ENCODE data around the gene SEC24D. TPM values are rescaled to one million over a fixed set of nuclear protein-coding genes. Genes with fewer than 3 reads are reported as not detected.

SEC24D gene
- total RNA-seq, 1 experiment from 2014 or later = 63.1 TPM

- no peak for DNase-seq (ENCODE audit: low spot score)
- no peaks in the 10 kb centered on the region for H3K4me1 Mint-ChIP-seq
- ATAC-seq = no peak
- H3K9me3 Mint-ChIP-seq = no peaks in the 10 kb centered on the region
- TF ChIP-seq, protein P1, sequence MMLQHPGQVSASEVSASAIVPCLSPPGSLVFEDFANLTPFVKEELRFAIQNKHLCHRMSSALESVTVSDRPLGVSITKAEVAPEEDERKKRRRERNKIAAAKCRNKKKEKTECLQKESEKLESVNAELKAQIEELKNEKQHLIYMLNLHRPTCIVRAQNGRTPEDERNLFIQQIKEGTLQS (CRISPR knock-in tag; conservative IDR thresholded peaks at IDR 0.05) = no peak
- TF ChIP-seq KAT7 (CRISPR knock-in tag; IDR thresholded peaks at IDR 0.05; ENCODE audit: borderline replicate concordance) (no peak), MXD4 (CRISPR knock-in tag; IDR thresholded peaks at IDR 0.05; ENCODE audit: borderline replicate concordance) (no peak), ATF1 (CRISPR knock-in tag; IDR thresholded peaks at IDR 0.05) (no peak), ZNF425 (CRISPR knock-in tag; conservative IDR thresholded peaks at IDR 0.05) (no peak), IRF1 (CRISPR knock-in tag; IDR thresholded peaks at IDR 0.05) (no peak), CDX4 (CRISPR knock-in tag; IDR thresholded peaks at IDR 0.05; ENCODE audit: borderline replicate concordance) (no peak), NR3C1 (CRISPR knock-in tag; conservative IDR thresholded peaks at IDR 0.05; ENCODE audit: low read depth) (no peak), EMX1 (CRISPR knock-in tag; IDR thresholded peaks at IDR 0.05) (no peak), CREB1 (CRISPR knock-in tag; IDR thresholded peaks at IDR 0.05) (no peak), SMAD4 (CRISPR knock-in tag; IDR thresholded peaks at IDR 0.05) (no peak)
- TF ChIP-seq, protein P2, sequence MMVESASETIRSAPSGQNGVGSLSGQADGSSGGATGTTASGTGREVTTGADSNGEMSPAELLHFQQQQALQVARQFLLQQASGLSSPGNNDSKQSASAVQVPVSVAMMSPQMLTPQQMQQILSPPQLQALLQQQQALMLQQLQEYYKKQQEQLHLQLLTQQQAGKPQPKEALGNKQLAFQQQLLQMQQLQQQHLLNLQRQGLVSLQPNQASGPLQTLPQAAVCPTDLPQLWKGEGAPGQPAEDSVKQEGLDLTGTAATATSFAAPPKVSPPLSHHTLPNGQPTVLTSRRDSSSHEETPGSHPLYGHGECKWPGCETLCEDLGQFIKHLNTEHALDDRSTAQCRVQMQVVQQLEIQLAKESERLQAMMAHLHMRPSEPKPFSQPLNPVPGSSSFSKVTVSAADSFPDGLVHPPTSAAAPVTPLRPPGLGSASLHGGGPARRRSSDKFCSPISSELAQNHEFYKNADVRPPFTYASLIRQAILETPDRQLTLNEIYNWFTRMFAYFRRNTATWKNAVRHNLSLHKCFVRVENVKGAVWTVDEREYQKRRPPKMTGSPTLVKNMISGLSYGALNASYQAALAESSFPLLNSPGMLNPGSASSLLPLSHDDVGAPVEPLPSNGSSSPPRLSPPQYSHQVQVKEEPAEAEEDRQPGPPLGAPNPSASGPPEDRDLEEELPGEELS (CRISPR knock-in tag; IDR thresholded peaks at IDR 0.05) = no peak
- TF ChIP-seq, protein P3, sequence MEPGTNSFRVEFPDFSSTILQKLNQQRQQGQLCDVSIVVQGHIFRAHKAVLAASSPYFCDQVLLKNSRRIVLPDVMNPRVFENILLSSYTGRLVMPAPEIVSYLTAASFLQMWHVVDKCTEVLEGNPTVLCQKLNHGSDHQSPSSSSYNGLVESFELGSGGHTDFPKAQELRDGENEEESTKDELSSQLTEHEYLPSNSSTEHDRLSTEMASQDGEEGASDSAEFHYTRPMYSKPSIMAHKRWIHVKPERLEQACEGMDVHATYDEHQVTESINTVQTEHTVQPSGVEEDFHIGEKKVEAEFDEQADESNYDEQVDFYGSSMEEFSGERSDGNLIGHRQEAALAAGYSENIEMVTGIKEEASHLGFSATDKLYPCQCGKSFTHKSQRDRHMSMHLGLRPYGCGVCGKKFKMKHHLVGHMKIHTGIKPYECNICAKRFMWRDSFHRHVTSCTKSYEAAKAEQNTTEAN (CRISPR knock-in tag; IDR thresholded peaks at IDR 0.05) = no peak
- TF ChIP-seq, protein P4, sequence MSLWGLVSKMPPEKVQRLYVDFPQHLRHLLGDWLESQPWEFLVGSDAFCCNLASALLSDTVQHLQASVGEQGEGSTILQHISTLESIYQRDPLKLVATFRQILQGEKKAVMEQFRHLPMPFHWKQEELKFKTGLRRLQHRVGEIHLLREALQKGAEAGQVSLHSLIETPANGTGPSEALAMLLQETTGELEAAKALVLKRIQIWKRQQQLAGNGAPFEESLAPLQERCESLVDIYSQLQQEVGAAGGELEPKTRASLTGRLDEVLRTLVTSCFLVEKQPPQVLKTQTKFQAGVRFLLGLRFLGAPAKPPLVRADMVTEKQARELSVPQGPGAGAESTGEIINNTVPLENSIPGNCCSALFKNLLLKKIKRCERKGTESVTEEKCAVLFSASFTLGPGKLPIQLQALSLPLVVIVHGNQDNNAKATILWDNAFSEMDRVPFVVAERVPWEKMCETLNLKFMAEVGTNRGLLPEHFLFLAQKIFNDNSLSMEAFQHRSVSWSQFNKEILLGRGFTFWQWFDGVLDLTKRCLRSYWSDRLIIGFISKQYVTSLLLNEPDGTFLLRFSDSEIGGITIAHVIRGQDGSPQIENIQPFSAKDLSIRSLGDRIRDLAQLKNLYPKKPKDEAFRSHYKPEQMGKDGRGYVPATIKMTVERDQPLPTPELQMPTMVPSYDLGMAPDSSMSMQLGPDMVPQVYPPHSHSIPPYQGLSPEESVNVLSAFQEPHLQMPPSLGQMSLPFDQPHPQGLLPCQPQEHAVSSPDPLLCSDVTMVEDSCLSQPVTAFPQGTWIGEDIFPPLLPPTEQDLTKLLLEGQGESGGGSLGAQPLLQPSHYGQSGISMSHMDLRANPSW (CRISPR knock-in tag; conservative IDR thresholded peaks at IDR 0.05; ENCODE audit: low read depth) = no peak
- TF ChIP-seq, protein P5, sequence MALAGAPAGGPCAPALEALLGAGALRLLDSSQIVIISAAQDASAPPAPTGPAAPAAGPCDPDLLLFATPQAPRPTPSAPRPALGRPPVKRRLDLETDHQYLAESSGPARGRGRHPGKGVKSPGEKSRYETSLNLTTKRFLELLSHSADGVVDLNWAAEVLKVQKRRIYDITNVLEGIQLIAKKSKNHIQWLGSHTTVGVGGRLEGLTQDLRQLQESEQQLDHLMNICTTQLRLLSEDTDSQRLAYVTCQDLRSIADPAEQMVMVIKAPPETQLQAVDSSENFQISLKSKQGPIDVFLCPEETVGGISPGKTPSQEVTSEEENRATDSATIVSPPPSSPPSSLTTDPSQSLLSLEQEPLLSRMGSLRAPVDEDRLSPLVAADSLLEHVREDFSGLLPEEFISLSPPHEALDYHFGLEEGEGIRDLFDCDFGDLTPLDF (CRISPR knock-in tag; IDR thresholded peaks at IDR 0.05) = no peak
- ChIA-PET POLR2A (no interaction called here), CTCF (no interaction called here)
- peaks cover 42% of the 10 kb centered on the region for H3K36me3 Mint-ChIP-seq
- no peak overlapping the region for H3K4me3 Mint-ChIP-seq
- no peaks in the 10 kb centered on the region for H3K27me3 Mint-ChIP-seq (ENCODE audit: low read depth)
- H3K27ac Mint-ChIP-seq = no peak overlapping the region
Observed at GRCh38 chr4:118765399-118765798, 70.5 kb downstream of the SEC24D start.
